GM12872 (cell line): ENCODE data around the gene ASXL3.

Experiments used
- TF ChIP-seq, protein P1 (sequence below): IDR thresholded peaks from 3 replicates; pipeline ENCODE4 v1.5.1; 2011; ENCODE audit warnings: low read depth, mild to moderate bottlenecking, low read length, moderate library complexity; ENCODE audit not compliant: insufficient read depth

The ASXL3 gene

DNA sequence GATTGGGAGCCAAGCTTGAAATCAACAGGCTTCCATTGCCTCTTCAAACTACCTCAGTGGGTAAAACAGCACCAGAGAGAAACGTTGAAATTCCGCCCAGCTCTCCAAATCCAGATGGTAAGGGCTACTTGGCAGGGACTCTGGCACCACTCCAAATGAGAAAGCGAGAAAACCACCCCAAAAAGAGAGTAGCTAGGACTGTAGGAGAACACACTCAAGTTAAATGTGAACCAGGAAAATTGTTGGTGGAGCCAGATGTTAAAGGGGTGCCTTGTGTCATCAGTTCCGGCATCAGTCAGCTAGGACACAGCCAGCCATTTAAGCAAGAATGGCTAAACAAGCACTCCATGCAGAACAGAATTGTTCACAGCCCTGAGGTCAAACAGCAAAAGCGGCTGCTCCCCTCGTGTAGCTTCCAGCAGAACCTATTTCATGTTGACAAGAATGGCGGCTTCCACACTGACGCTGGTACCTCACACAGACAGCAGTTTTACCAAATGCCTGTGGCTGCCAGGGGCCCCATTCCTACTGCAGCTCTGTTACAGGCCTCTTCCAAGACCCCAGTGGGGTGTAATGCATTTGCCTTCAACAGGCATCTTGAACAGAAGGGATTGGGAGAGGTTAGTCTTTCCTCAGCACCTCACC lies 167.3 kb downstream of the ASXL3 start:
- TF ChIP-seq, protein P1, sequence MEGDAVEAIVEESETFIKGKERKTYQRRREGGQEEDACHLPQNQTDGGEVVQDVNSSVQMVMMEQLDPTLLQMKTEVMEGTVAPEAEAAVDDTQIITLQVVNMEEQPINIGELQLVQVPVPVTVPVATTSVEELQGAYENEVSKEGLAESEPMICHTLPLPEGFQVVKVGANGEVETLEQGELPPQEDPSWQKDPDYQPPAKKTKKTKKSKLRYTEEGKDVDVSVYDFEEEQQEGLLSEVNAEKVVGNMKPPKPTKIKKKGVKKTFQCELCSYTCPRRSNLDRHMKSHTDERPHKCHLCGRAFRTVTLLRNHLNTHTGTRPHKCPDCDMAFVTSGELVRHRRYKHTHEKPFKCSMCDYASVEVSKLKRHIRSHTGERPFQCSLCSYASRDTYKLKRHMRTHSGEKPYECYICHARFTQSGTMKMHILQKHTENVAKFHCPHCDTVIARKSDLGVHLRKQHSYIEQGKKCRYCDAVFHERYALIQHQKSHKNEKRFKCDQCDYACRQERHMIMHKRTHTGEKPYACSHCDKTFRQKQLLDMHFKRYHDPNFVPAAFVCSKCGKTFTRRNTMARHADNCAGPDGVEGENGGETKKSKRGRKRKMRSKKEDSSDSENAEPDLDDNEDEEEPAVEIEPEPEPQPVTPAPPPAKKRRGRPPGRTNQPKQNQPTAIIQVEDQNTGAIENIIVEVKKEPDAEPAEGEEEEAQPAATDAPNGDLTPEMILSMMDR: no peak

DNA sequence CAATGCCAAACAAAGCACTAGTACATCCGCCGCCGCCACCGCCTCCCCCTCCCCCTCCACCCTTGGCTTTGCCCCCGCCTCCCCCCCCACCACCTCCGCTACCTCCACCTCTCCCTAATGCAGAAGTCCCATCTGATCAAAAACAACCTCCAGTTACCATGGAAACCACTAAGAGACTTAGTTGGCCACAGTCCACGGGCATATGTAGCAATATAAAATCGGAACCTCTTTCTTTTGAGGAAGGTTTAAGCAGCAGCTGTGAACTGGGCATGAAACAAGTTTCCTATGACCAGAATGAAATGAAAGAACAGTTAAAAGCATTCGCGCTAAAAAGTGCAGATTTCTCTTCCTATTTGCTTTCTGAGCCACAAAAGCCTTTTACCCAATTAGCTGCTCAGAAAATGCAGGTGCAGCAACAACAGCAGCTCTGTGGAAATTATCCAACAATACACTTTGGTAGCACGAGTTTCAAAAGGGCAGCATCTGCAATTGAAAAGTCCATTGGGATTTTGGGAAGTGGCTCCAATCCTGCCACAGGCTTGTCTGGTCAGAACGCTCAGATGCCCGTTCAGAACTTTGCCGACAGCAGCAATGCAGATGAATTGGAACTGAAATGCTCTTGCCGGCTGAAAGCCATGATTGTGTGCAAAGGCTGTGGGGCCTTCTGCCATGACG lies 168.0 kb downstream of the ASXL3 start:
- TF ChIP-seq, protein P1: no peak

GRCh38 chr18:33749834-33750233 lies 171.8 kb downstream of the ASXL3 start:
- TF ChIP-seq, protein P1: no peak

DNA sequence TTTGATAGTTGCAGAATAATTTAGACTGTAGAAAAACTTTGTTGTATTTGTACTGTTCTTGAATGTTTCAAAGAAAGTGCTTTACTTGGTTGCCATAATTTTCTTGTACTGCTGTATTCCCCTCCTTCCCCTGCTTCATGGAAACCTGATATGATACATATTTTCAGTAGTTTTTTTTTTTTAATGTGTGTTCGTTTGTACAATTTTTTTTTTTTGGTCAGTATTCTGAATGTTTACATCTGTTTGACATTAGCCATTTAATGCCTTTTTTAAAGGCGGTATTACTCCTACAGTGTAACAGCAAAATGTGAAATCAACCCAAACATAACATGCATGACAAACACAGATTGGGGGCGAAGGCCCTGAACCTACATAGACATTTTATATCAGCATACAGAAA lies 172.3 kb downstream of the ASXL3 start:
- TF ChIP-seq, protein P1: no peak

GRCh38 chr18:33751613-33752221 lies 173.7 kb downstream of the ASXL3 start:
- TF ChIP-seq, protein P1: peak; percentile 37; the same call in 1 of the 3 replicates

GRCh38 chr18:33755391-33755790 lies 177.4 kb downstream of the ASXL3 start:
- TF ChIP-seq, protein P1: no peak

DNA sequence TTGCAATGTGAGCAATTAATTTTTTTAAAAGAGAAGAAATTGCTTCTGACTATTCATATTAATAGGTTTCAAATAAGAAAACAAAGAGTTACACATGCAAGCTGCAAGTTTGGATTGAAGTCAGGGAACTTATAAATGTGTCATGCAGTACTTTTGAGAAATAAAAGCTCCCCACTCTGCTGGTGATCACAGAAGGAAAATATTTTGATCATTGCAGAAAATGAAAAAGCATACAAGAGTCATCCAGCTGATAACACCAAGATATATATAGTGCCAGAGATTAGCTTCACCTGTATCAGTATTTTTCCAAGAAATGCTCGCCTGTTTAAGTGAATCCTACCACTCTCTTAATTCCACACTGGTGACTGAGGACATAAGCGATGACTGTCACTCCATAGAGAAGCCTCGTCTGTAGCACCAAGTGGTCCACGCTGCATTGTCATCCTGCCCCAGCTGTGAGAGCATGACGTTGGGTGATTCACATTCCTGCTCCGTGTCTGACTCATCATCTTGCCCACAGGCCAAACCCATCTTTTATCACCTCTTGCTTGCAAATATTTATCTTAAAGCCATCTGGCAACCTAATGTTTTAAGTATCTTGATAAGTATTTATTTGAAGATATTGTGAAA lies 178.0 kb downstream of the ASXL3 start:
- TF ChIP-seq, protein P1: no peak
